ENCODE data around the gene NADSYN1.
"Not testable (repeated sequence)": the region's sequence is repeated elsewhere in the genome, so short reads cannot be mapped to it uniquely, and the experiment has no call there.

The NADSYN1 gene

DNA sequence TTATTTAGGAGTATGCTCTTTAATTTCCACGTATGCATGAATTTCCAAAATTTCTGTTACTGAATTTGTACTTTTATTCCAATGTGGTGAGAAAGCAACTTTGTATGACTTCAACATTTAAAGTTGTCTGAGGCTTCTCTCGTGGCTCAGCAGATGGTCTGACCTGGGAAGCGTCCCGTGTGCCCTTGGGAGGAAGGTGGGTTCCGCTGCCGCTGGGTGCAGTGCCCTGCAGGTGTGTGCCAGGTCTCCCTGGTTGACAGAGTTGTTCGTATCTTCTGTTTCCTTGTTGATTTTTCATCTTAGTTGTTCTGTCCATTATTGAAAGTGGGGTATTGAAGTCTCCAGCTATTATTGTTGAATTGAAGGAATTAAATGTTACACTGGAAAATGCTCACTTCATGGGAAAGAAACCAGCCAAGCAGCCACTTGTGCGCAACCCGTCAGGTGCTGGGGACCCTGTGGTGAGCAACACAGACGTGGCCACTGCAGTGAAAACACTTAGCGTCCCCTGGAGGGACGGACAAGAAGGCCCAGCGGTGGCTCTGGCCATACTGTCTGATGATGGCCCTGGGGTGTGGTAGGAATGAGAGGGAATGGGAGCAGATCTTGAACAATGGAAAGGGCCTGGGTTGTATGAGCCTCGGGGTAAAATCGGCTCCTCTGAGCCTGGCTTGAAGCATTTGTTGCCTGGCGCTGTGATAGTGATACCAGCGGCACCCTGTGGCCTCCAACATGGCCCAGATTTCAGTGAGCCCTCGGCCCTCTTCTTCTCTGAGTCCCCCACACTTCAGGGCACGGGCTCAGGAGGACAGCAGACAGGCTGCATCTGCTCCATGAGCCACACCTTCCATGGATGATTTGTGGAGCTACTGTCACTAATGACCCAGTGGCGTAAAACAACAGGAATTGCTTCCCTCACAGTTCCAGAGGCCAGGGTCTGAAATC is 42.6 kb downstream of the NADSYN1 start:
- DNase-seq: no peak

DNA sequence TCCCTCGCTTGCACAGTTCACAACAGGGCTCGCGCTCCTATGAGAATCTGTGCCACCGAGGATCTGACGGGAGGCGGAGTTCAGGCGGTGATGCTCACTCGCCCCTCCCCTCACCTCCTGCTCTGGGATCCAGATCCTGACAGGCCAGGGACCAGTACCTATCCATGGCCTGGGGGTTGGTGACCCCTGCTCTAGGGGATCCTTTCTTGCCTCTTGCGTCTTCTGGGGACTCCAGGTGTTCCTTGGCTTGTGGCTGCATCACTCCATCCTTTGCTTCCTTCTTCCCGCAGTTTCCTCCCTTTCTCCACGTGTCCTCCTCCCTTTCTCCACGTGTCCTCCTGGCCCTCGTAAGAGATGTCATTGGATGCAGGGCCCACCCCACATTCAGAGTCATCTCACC is 43.4 kb downstream of the NADSYN1 start:
- DNase-seq: no peak

DNA sequence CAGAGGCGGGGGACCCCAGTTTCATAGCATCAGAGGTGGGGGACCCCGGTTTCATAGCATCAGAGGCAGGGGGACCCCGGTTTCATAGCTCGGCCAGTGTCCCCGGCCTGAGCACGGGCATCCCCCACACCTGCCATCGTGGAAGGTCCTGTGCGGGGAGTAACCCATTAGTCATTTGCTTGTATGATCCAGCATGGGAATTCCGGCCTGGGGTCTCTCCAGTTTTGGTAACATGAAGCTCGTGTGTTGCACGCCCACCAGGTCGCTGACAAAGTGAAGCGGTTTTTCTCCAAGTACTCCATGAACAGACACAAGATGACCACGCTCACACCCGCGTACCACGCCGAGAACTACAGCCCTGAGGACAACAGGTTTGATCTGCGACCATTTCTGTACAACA is 45.1 kb downstream of the NADSYN1 start:
- DNase-seq: no peak

DNA sequence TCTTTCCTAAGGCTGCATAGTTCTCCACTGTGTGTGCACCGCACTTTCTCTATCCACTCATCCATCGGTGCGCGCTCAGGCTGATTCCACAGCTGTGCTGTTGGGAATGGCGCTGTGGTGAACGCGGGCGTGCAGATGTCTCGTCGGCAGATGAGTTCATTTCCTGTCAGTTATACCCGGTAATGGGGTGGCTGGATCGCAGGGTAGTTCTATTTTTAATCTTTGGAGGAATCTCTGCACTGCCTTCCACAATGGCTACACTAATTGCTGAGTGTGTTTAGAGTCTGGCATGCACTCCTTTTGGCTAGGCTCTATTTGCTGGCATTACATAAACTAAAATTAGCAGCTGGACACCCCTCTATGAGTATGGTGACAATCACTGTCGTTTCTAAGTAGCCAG is 46.1 kb downstream of the NADSYN1 start:
- DNase-seq: peak; percentile 35

DNA sequence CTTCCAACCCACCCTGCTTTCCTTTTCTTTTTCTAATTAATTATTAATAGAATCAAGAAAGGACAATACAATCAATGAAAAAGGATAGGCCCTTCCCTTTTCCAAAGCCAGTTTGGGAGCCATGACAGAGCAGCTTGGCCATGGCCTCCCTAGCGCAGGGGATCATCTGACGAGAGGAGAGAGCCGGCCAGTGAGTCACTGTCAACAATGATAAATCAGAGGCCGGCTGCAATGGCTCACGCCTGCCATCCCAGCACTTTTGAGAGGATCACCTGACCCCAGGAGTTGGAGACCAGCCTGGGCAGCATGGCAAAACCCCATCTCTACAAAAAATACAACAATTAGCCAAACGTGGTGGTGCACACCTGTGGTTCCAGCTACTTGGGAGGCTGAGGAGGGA is 46.5 kb downstream of the NADSYN1 start:
- no peak for DNase-seq

DNA sequence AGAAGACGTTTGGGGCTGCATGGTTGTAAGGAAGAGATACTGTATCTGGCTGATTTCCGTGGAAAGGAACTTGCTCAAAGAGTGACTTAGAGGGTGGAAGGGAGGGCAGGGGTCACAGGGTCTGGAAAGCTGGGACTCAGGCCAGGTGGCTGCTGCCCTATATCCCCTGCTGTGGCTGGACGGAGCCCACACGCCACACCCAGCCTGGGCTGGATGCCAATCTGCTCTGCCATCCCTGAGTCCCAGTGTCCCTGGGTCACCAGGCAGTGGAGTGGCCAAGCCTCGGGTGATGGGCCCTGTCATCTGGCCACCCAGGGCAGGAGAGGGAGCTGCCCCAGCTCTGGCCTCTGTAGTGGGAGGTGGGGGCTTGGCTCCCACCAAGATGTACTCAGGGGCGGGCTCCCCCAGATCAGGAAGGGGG is 47.6 kb downstream of the NADSYN1 start:
- no peak for DNase-seq

DNA sequence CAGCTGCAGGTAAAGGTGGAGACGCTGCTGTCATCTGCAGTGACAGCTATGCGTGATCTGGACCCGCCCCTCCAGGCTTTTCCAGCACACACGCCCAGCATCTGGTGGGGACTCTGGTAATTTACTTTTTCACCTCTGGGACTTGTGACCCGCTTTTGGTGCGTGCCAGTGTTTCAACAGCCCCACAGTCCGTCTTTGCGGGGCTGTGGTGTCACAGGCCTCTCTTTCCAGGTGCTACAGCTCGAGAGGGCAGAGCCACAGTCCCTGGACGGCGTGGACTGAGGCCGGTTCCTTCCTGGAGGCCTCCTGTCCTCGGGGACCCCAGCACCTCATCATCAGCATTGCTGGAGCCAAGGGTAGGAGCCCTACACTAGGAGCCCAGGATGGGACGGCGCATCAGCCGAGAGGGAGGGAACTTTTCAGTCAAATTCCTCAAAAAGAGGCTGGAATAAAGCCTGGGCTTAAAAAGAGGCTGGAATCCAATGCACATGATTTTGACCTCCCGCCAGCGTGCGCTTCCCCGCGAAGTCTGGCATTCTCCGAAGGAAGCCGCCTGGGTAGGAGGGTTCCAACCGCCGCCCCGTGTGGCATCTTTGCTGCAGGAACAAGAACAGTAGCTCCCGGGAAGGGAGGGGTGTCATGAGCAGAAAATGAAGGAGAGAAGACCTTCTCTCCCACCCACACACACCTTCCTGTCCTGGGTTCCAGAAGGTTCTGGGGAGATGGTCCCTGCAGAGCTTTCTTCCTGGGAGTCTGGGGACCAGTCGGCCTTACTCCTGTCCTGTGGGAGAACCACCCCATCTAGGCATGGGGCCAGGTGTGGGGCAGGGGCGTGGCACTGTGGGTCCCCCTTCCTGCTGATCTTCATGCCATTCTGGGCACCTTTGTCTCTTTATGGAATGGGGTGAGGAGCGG is 48.3 kb downstream of the NADSYN1 start:
- no peak for DNase-seq

DNA sequence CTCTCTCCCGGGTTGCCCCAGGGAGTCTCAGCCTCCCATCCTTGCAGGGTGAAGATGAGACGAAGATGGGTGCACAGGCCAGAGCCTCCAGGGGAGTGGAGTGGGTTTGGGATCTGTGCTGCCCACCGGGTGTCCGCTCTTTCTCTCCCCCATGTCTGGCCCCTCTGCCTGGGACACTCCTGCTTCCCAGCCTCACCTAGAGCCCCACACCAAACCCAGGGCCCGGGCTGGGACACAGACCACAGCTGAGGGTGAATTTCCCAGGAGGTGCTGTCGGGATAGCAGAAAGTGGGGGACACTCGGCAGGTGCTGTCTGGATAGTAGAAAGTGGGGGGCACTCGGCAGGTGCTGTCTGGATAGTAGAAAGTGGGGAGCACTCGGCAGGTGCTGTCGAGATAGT is 49.0 kb downstream of the NADSYN1 start:
- no peak for DNase-seq

DNA sequence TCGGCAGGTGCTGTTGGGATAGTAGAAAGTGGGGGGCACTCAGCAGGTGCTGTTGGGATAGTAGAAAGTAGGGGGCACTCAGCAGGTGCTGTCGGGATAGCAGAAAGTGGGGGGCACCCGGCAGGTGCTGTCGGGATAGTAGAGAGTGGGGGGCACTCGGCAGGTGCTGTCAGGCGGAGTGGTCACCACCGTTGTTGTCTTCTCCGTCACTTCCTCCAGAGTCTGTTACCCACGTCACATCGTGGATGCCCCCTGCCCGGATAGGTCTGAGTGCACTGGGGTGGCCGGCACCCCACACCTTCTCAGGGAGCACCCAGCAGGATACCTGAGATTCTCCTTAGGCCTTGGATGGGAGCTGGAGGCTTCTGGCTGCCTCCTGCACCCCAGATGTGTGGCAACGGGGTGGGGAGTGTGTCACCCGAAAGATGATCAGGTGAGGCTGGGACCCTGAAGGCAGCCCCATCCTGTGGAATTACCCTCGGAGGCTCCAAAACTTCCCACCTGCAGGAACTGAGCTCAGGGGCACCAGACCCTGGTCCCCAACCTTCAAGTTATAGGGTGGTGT is 50.0 kb downstream of the NADSYN1 start:
- DNase-seq: no peak

DNA sequence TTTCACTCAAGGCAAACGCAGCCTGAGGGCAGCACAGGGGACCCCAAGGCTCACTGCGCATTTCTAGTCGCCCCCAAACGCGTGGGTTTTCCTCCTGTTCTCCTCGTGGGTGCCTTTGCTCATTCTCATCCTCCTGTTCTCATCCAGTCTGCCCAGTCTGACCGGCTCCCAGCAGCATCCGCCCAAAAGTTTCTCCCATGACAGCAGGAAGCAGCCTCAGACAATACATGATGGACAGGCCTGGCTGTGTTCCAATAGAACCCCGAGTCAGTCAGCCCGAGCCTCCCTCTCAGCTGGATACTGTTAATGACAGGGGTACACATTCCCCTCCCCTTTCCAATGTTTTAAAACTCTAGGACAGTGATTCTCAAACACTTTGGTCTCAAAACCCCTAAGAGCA is 51.5 kb downstream of the NADSYN1 start:
- DNase-seq: no peak

DNA sequence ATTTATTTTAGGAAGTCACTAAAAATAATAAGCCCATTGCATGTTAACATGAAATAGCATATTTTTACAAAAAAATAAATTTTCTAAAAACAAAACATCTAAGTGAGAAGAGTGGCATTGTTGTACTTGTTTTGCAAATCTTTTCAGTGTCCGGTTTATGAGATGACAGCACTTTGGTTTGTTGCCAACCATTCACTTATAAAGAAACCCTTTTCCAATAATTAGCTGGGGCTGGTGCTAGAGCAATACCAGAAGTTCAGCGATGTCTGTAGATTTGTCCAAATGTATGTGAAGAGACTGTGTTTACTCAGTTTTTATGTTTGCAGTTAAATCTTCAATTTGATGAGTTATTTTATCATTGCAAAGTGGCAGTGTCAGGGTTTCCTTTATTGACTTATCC is 52.0 kb downstream of the NADSYN1 start:
- DNase-seq: no peak

DNA sequence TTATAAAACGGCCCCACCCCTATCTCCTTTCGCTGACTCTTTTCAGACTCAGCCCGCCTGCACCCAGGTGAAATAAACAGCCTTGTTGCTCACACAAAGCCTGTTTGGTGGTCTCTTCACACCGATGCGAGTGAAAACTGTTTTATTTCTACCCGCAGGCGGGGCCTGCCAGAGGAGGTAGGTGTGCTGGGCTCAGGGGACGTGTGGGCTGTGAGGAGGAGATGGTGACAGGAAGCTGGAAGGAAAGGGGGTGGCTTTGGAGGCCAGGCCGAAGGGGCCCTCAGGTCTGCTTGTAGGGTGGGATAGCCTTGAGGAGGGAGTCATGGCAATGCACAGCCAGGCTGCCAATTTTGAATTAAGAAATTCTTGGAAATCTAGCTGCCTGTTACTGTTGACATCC is 52.8 kb downstream of the NADSYN1 start:
- DNase-seq: no peak

DNA sequence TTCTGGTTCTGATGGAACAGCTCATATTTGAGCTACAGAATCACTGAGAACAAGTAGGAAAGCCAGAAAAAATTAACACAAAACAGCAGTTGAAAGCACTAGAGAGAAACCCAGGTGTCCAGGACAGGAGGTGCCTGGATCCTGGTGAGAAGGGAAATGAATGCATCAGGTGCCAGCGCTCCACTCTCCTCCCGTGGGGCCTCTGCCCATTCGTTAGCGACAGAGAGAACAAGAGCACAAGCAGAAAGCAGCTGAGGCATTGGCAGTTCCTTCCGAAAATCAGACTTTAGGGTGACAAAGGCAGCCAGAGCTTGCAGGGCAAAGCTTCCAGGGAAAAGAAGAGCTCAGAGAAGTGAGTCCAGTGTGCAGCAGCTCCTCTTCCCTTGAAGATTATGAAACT is 54.1 kb downstream of the NADSYN1 start:
- no peak for DNase-seq

DNA sequence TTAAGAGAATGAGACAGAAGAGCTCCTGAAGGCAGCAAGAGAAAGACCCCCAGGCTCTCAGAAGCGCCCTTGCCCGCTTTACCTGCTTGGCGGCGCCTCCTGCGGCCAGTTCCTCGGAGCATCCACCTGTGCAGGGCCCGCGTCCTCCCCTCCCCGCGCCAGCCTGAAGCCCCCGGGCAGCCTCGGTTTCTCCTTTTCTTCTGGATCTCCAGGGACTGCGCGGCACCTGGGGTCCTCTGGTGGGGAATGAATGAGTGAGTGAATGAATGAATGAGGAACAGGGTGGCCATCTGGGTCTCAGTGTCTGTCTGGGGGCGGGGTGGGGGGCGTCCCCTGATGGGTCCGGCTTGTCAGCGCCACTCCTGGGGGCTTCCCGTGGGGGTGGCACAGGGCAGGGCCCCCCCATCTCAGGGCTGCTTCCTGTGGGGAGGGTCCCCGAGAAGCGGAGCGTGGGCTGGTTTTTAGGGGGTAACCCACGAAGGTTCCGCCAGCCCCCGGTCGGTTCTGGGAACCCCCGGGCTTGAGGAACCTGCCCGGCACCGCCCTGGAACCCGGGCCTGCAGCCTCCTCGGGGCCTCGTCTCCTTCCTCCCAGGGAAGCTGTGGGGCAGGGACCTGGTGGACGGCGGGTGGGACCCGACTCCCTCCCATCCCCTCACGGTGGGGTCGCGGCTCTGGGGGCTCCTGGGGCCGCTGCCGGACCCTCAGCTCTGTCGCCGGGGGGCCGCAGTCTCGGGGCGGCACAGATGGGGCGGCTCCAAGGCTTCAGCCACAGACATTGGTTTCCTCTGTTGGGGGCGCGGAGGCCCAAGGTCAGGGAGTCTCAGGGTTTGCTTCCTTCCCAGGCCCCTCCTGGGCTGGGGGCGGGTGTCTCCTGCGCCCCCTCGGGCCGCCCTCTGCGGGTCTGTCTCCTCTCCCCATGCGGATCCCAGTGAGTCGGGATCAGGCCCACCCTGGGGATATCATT is 65.8 kb downstream of the NADSYN1 start:
- DNase-seq: no peak

DNA sequence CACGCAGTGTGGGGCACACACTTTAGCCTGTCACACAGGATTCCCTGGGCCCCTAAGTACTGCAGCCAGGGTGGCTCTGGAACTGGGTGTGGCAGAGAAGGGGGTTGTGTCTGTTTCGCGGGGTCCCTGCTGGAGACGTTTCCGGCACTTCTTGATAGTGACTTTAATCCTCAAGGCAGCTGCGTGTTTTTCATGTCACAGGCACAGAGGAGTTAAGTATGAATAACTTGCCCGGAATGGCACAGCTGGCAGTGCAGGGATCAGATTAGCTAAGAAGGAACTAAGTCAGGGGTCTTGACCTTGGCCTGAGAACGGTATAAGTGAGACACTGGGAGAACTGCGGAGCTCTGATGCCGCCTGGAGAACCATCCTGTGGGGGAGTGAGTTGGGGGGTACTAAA is 66.5 kb downstream of the NADSYN1 start:
- no peak for DNase-seq

DNA sequence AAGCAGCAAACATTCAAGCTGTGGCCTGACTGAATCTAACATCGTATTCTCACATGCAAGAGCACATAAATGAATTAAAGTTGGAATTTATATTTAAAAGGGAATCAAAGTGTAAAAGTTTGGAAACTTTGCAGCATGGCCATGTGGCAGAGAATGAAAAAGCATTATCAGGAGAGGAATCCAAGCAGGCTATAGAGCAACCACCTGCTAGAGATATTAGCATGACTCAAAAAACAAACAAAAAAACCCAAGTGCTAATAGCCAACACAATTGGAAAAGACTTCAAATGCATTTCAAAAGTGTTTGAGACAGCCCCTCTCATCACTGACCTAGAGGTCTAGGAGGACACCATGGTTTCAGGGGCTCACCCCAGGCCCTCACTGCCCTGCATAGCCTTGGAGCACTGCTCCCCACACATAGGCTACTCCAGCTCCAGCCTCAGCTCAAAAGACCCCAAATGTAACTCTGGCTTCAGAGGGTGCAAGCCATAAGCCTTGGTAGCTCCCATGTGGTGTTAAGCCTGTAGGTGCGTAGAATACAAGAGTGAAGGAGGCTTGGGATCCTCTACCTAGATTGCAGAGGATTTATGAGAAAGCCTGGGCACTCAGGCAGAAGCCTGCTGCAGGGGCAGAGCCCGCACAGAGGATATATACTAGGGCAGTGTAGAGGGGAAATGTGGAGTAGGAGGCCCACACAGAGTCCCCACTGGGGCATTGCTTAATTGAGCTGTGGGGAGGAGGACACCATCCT is 72.4 kb downstream of the NADSYN1 start:
- DNase-seq: no peak

DNA sequence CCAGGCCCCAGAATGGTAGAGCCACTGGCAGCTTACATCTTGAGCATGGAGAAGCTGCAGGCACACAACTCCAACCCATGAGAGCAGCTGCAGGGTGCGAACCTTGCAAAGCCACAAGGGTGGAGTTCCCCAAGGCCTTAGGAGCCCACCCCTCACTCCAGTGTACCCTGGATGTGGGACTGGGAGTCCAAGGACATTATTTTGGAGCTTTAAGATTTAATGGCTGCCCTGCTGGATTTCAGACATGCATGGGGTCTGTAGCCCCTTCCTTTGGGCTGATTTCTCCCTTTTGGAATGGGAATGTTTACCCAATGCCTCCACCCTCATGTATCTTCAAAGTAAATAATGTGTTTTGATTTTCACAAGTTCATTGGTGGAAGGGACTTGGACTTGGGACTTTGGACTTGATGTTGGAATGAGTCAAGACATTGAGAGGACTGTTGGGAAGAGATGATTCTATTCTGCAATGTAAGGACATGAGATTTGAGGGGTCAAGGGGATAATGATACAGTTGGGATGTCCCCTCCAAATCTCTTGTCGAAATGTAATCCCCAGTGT is 73.0 kb downstream of the NADSYN1 start:
- no peak for DNase-seq

DNA sequence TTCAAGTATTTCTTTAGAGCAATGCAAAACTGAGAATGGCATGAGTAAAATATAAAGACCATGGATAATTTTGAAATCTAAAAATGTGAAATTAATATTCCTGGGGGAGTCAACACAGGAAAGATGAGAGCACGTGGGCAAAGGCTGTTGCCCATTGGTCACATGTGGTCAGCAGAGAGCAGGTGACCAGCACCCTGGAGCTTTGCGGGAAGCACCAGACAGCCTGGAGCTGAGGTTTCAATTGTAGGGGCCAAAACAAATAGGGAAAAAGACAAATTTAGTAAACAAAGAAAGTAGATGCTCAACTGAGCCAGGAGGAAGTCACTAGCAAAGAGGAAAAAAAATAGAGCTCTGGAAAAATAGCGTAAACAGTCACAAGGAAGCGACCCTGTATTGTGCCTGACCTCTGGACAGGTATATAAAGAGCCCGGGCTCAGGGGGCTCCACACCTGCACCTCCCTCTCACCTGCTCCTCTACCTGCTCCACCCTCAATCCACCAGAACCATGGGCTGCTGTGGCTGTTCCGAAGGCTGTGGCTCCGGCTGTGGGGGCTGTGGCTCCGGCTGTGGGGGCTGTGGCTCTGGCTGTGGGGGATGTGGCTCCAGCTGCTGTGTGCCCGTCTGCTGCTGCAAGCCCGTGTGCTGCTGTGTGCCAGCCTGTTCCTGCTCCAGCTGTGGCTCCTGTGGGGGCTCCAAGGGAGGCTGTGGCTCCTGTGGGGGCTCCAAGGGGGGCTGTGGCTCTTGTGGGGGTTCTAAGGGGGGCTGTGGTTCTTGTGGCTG is 74.0 kb downstream of the NADSYN1 start, which contains the start of gene KRTAP5-7:
Gene KRTAP5-7, plus strand, starts transcription at position 472 of the 780 bp plus-strand sequence. Its CDS starts 34 bp downstream, at position 506.
- DNase-seq: not testable (repeated sequence)

DNA sequence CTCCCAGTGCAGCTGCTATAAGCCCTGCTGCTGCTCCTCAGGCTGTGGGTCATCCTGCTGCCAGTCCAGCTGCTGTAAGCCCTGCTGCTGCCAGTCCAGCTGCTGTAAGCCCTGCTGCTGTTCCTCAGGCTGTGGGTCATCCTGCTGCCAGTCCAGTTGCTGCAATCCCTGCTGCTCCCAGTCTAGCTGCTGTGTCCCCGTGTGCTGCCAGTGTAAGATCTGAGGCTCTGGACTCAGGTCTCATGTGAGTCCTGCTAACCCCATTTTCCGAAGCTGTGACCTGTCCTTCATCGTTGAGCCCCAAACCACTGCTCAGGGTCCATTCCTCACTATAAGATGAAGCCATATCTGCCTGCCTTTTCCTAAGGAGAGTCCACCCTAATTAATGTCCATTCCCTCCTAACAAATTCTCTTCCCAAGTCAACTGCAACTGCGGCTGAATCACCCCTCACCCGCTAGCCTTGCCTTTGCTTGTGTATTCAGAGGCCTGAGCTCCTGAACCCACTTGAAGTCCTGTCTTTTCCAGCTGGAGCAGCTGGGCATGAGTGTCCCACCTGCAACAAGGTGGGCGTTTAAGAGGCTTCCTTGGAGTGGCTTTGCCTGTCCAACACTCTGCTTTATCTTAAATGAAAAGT is 74.7 kb downstream of the NADSYN1 start:
- no peak for DNase-seq

DNA sequence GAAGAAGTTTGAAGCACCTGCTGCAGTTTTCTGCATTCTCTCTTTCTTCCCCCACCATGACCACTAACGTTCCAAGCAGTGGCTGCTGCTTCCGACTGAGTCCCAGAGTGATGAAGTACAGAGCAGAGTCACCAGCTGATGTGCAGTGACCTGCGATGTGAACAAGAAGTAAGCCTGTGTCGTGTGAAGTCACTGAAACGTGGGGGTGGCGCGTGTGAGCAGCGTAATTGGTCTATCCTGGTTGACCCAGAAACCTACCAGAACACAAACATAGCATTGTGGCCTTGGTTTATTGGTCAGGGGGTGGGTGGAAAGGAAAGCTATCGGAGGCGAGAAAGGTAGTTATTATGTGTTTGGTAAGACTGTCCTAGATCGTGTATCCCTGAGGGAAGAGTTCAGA is 77.6 kb downstream of the NADSYN1 start:
- no peak for DNase-seq

Data from activated CD4-positive, alpha-beta T cell treated with anti-CD3 and anti-CD28 coated beads, Interleukin-2, Interleukin-6, amounts not matched to agents 100 ng/mL and 50 ng/mL, durations not matched to agents 16 hours and 8 hours (primary cell).